Stimulated activated CD4-positive, alpha-beta T cell treated with anti-CD3 and anti-CD28 coated beads, TNF-alpha, amount 100 ng/mL, for 4 hours (primary cell): ENCODE measurements around the gene NUTM1.

Experiments
- DNase-seq, 3 experiments: peaks; one replicate each; pipeline ENCODE4 v3.0.0-alpha.2; 2020; ENCODE audit warnings: low read depth in 3 of 3

Gene NUTM1

GRCh38 chr15:34342737-34343575 lies at the start of gene NUTM1, which contains the start of gene NOP10:
Gene NUTM1 (plus strand): TSS chr15:34343315. CDS start chr15:34343697, 382 bp downstream.
Gene NOP10 (minus strand): TSS chr15:34343136. CDS start chr15:34343073, 63 bp downstream.
- DNase-seq, result peak; percentile 83 to 94 (median 91)

GRCh38 chr15:34297059-34297458 lies 46.1 kb upstream of the NUTM1 start:
- no peak for DNase-seq

- DNase-seq, result no peak
These were observed 42.1 kb upstream of the NUTM1 start for GRCh38 chr15:34301058-34301457.

- no peak for DNase-seq
These were observed 38.5 kb upstream of the NUTM1 start for GRCh38 chr15:34304613-34305012.

GRCh38 chr15:34311563-34311962 lies 31.6 kb upstream of the NUTM1 start:
- no peak for DNase-seq

- no peak for DNase-seq
These were observed 28.3 kb upstream of the NUTM1 start for GRCh38 chr15:34314491-34315490.

GRCh38 chr15:34318277-34319079 lies 24.6 kb upstream of the NUTM1 start:
- DNase-seq, result no peak

GRCh38 chr15:34323217-34323616 lies 19.9 kb upstream of the NUTM1 start:
- DNase-seq, result no peak

- DNase-seq, result no peak
These were observed 18.2 kb upstream of the NUTM1 start for GRCh38 chr15:34324933-34325332.

- no peak for DNase-seq
These were observed 17.7 kb upstream of the NUTM1 start for GRCh38 chr15:34325368-34325767.

GRCh38 chr15:34327906-34328305 lies 15.2 kb upstream of the NUTM1 start:
- DNase-seq, result no peak

- DNase-seq, result no peak
These were observed 14.1 kb upstream of the NUTM1 start for GRCh38 chr15:34329006-34329405.

- DNase-seq, result no peak
These were observed 12.8 kb upstream of the NUTM1 start for GRCh38 chr15:34330279-34330678.

- no peak for DNase-seq
These were observed 11.3 kb upstream of the NUTM1 start for GRCh38 chr15:34331809-34332208.

- DNase-seq, result no peak
These were observed 10.5 kb upstream of the NUTM1 start for GRCh38 chr15:34332553-34333120.

GRCh38 chr15:34334672-34335071 lies 8.4 kb upstream of the NUTM1 start:
- DNase-seq, result no peak

- no peak for DNase-seq
These were observed 7.7 kb upstream of the NUTM1 start for GRCh38 chr15:34335176-34336032.

GRCh38 chr15:34336231-34336990 lies 6.7 kb upstream of the NUTM1 start:
- DNase-seq, result no peak

- no peak for DNase-seq
These were observed 6.0 kb upstream of the NUTM1 start for GRCh38 chr15:34336991-34337556.
